ENCODE measurements around the gene C8A.

Gene C8A

DNA sequence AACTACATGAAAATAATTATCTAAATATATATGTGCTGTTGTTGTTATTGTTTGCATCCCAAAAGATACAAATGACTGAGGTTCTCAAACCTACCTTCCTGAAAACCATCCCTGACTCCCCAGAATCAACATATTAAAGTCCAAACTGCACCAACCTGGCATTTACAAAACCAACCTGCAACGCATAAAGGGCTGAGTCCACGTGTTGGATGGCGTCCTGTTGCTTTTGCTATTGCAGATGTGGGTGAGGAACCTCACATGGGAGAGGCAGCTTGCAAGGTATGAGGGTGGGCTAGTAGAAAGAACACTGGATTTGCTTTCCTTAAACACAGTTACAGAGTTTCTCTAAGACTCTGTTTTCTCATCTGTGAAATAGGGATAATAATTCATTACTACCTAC is 112.8 kb downstream of the C8A start:
- no peak for DNase-seq (ENCODE audit: low spot score)
